Measurements from ENCODE around the gene COL5A1.
"Not testable (repeated sequence)": the region's sequence is repeated elsewhere in the genome, so short reads cannot be mapped to it uniquely, and the experiment has no call there.

COL5A1 gene

DNA sequence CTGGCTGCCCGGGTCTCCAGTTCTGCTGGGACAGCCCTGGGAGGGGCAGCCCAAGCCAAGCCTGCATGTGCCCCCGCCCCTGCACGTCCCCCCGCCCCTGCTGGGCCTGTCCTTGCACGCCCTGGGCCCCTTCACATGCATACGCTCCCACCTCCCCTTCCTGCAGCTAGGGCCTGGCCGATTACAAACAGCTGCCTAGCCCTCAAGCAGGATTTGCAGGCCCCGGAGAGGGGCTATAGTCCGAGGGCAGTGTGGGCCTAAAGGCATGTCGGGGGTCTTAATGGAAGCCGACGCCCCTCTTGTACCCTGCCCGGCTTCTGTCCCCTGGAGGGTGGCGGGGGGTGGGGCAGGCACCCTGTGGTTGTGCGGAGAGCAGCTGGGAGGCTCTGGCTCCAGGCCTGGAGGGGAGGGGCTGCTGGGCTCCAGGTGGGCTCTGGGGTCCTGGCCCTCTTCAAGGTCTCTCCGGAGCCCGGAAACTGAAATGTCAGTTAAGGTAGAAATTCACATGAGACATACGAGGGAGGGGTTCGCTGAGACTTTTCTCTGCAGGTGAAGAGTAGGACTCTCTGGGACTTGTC lies 16.9 kb downstream of the COL5A1 start:
- DNase-seq = no peak

- DNase-seq = no peak
These were observed 18.1 kb downstream of the COL5A1 start for GRCh38 chr9:134659688-134660131.

DNA sequence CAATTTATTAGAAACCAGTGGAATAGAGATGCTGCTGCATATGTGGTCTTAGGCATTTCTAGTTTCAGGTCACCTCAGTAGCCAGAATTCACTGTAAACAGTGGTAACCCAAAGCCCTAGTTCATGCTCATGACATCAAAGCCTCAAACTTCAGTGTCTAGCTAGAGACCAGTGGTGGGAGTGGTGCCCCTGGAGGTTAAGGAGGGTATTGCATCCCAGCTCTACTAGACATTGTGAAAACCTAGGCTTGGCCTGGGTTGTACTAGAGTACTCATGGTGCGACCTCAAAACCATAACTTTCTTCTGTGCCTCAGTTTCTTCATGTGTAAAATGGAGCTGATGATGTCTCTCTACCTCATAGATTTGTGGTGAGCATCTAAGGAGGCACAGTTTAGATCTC lies 18.8 kb downstream of the COL5A1 start:
- DNase-seq = no peak

DNA sequence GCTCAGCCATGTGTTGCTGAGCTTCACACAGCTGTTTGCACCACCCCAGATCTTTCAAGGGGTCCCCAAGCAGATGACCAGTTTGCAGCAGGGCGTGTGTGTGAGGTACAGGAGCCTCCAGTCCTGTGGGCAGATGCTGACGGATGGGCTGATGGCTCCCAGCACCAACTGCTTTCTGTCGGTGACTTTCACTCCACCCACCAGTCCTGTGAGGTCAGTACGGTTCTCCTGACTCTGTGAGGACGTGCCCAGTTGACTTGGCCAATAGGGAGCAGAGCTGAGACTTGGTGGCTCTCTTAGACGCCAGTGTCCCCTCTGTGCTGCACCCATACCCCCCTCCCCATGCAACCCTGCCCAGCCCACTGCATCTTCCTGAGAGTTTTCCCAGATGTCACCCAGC lies 19.7 kb downstream of the COL5A1 start:
- DNase-seq = no peak

DNA sequence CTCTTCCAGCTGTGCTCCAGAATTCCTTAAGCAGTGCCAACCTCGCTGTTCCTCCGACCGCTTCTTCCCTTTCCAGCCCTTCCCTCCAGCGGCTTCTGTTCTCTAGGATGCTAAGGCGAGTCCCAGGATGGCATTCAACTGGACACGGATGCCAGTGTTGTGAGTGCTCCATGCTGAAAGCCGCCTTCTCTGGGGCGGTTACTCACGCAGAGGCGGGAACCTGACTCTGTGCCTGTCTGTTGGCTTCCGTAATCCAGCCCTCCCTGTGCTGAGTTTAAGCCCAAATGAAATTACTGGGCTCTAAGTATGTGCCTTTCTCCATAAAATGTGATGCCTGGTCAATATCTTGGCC lies 20.2 kb downstream of the COL5A1 start:
- no peak for DNase-seq

DNA sequence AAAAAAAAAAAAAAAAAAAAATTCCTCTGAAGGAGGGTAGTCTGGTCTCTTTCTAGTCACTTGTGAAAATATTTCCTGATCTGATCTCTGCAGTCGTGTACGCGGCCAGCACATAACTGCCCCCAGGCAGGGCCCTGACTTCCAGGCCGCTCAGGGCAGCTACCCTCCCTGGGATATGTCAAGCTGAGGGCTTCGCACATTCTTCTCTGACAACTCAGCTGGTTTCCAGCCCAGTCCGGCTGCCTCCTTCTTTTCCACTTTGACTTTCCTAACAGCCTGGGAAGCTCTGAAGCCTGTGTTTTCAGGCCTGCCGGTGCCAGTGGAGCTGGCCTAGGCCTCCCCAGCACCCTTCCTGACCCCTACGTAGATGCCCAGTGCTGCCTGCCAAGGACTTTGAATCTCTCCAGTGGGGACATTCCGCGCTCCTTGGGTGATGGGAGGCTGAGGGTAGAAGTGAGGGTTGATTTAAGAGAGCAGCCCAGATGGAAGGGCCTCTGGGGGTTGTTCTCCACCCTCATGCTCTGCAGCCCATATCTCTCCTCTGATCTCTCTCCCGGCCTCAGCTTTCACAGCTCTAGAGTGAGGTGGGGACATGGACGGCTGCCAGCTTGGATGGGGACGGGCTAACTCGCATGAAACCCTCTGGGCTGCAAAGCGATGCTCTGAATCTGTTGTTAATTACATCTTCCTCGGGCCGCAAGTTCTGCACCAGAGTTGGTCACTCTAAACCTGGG lies 20.7 kb downstream of the COL5A1 start:
- no peak for DNase-seq

DNA sequence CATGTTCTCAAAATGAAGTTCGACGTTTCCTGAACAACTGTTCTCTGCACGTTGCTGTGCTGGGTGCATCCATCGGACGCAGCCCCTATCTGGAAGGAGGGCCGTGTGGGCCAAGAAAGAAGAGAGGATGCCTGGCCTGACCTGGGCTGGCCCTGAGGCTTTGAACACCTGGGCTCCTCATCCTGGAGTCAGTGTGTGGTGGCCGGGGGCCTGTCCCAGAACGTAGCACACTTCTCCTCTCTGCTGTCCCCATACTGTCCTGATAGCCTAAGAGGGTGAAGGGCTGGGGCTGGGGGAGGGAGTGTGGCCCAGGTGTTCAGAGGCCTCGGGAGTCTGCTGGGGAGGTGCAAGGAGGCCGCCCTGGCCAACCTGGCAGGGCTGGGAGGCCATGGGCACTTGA lies 21.5 kb downstream of the COL5A1 start:
- no peak for DNase-seq

DNA sequence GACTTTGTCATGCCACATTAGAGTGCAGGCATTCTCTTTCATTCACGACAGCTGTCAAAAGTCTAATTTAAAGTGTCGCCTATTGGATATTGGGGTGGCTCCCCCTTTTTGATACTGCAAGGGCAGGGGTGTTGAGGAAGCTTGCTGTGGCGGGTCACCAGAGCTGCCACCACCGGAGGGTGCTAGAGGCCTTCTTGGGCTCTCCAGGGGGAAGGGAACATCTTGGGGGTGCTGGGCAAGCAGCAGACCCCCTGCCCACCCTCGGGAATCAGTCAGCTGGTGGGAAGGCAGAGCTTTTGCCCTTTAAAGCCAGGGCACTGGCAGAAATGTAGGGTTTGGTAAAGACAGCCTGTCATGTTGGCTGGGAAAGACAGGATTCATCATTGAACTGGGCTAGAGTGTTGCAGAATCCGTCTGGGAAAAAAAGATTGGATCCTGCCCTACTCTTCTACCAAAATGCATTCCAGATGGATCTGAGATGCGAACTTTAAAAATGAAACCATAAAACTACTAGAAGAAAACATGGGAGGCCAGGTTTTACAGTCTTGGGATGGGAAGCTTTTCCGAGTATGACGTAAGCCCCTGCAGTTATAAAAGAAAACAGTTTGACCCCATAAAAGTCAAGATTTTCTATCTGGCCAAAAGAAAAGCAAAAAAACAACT lies 22.3 kb downstream of the COL5A1 start:
- DNase-seq = no peak

GRCh38 chr9:134664446-134664845 lies 22.8 kb downstream of the COL5A1 start:
- DNase-seq = no peak

DNA sequence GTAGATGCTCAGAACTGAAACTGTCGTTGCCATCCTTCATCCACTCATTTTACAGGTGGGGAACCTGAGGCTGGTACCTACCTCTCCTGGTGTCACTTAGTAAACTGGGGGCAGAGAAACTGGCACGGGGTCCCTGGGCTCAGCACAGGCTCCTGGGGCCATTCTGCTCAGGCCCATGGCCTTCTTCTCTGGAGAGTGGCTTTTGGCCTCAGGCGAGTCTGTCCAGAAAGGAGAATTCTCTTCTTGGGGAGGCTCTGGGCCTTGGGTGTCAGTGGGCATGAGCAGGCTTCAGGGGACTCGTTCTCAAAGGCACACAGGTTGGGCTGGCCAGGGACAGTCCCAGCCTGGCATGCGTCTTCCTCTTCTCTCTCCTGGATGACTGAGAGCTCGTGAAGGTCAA lies 24.6 kb downstream of the COL5A1 start:
- DNase-seq = no peak

DNA sequence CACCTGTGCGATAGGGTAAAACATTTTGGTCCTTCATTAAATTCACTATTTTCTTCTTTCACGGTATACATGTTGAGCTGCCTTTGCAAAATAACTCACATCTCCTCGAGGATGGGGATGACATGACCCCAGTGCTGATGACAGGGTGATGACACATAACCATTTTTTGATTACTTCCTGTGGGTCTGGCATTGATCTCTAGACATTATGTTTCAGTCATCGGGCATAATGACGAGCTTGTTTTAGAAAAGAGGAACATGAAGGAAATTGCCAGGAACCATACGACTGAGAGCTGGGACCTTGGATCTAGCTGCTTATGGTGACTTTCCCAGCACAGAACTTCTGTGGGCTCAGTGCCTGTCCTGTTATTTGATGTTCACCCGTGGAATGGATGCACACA lies 25.2 kb downstream of the COL5A1 start:
- no peak for DNase-seq

DNA sequence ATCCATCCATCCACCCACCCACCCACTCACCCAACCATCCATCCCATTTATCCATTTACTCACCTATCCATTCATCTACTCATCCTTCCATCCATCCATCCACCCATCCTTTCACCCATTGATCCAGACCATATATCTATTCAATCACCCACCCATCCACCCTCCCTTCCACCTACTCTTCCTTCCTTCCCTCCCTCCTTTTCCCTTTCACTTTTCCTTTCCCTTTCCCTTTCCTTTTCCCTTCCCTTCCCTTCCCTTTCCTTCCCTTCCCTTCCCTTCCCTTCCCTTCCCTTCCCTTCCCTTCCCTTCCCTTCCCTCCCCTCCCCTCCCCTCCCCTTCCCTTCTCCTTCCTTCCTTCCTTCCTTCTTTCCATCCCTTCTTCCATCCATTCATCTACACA lies 27.4 kb downstream of the COL5A1 start:
- DNase-seq = not testable (repeated sequence)

DNA sequence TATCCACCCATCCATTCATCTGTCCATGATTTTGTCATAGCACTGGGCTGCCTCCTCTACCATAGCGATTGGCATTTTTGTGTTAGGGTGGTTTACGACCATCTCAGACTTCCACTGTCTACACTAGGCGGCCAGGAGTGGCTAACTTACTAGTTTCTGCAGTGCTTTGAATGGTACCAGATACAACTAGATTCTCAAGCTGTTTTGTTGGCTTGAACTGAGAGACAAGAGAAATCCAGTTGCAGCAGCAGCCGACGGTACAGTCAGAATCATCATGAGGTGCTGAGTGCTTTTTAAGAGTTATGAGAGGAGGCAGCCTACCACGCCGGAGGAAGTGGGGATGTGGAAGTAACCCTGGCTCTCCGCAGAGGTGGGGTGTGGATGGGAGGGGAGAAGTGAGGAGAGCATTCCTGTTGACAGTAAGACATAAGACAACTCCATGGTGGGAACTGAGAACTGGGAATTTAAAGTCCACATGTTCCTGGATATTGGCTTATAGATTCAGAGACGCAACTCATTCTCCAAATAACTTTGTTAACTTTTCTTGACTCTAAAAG lies 27.9 kb downstream of the COL5A1 start:
- no peak for DNase-seq

GRCh38 chr9:134670042-134670525 lies 28.5 kb downstream of the COL5A1 start:
- no peak for DNase-seq

DNA sequence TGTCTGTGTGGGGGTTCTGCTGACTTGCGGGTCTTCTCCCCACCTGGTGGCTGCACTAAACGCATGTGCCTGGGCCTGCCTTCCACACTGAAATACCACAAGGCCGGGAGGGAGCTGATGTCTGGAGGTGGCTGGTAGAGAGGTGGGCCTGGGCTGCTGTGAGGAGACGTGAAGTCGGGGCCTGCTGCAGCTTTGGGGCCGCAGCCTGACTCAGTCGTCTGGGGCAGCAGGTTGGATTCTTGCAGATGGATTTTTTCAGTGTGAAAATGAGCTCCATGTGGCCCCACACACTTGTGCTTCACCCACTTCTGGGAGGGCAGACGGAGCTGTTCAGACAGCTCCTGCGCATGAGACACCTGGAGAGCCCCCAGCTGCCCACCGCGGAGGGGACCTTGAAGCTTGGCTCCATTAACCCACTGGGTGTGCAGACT lies 29.3 kb downstream of the COL5A1 start:
- DNase-seq = no peak

DNA sequence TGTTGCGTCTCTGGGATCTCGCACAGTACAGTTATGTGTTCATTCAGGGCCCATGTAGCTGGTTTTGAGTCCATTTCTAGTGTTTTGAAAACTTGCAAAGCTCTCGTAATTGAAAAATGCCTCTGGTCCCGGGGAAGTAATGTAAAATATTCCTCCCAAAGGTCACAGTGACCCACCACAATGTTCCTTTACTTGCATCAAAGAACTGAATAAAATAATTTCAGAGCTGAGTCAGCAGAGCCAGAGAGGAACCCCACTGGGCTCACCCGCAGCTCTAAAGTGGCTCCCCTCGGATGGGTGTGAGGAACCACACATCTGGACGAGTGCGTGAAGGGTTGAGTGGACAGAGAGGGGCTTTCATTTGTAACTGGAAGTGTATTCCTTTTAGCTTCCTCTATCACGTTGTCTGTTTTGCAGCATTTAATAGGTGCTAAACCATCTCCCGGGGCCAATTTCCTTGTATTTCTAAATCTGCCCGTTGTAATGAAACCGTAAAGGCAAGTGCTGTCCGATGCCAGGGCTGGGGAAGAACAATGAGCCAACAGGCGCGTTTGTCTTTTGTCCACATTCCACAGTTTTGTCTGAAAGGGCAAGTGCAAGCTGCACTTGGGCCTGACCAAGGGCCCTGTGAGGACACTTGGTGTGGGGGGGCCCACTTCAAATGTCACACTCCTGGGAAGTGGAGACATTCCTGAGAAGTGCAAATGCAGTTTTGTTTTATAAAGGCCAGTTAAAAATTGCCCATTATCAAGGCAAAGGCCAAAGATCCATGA lies 29.9 kb downstream of the COL5A1 start:
- DNase-seq = no peak

DNA sequence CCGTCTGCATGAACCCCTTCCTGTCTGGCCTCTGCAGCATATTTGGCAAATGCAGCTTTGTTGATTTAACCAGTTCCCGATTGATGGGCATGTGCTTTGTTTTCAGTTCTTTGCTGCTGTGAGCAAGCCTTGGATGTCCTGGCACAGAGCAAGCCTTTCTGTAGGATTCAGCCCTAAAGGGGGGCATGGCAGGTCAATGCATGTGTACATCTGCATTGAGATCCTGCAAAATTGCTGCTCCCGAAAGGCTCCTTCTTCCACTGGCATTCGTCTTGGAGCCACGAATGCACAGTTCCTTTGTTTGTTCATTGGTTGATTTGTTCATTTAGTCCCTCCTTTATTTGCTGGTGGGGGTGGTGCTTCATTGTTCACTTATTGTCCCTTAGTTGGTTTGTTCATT lies 34.8 kb downstream of the COL5A1 start:
- no peak for DNase-seq

GRCh38 chr9:134676886-134677285 lies 35.3 kb downstream of the COL5A1 start:
- no peak for DNase-seq

DNA sequence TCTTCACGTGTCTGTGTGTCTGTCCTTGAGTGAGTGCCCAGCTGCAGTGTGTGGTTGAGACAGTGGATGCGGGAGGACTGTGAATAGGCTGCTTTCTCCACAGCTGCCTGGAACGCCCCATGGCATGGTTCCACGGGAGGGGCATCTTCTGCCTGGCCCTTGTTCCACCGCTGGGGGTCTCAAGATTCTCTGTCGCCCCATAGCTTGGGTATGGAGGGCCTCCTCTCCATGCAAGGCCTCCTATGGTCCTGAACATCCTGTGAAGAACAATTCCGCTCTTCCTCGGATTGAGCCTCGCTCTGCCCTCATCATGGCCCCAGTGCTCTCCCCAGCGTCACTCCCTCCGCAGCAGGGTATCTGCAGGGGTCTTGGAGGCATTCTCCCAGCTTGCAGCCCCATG lies 36.1 kb downstream of the COL5A1 start:
- no peak for DNase-seq

GRCh38 chr9:134678206-134678605 lies 36.6 kb downstream of the COL5A1 start:
- no peak for DNase-seq

DNA sequence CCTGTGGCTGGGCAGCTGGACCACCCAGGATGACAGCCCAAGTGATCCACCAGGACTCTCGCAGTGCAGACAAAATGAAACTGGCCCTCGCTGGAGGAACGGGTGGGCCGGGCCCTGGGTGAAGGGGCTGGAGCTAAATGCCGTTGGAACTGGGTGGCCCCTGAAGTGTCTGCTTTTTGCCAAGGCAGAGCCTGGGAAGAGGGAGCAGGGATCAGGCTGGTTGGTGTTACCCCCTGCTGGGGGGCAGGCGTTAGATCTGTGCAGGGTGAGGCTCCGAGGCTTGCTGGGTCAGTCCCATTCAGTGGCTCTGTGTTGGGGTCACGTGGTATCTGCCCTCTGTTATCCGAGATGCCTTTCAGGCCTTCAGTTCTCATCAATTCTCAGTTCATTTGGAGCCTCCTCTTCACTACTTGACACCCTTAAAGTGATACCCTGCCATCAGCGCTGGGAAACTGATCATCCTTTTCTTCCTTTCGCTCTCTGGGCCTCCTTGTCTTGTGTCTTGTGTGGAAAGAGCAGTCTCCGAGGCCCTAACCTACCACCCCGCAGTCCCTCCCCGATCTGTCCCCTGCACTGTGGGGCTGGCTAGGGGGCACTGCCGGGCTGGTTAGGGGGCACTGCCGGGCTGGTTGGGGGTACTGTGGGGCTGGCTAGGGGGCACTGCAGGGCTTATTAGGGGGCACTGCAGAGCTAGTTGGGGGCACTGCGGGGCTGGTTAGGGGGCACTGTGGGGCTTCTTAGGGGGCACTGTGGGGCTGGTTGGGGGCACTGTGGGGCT lies 37.3 kb downstream of the COL5A1 start:
- DNase-seq = no peak

All from midbrain (tissue), 1 donor.